Astrocyte (in vitro differentiated cells and primary cell): ENCODE results near the gene HBZ.

Experiments used
- EZH2 ChIP-seq: IDR thresholded peaks from 2 replicates; pipeline ENCODE4 v1.6.1; 2012; ENCODE audit warnings: mild to moderate bottlenecking, low read length, inconsistent platforms; ENCODE audit not compliant: insufficient read depth
- TF ChIP-seq, protein P1 (sequence below): IDR thresholded peaks from 2 replicates; pipeline ENCODE4 v1.5.1; 2011; ENCODE audit warnings: low read depth, mild to moderate bottlenecking, inconsistent platforms, low read length, moderate library complexity; ENCODE audit not compliant: insufficient read depth

- TF ChIP-seq, protein P1, sequence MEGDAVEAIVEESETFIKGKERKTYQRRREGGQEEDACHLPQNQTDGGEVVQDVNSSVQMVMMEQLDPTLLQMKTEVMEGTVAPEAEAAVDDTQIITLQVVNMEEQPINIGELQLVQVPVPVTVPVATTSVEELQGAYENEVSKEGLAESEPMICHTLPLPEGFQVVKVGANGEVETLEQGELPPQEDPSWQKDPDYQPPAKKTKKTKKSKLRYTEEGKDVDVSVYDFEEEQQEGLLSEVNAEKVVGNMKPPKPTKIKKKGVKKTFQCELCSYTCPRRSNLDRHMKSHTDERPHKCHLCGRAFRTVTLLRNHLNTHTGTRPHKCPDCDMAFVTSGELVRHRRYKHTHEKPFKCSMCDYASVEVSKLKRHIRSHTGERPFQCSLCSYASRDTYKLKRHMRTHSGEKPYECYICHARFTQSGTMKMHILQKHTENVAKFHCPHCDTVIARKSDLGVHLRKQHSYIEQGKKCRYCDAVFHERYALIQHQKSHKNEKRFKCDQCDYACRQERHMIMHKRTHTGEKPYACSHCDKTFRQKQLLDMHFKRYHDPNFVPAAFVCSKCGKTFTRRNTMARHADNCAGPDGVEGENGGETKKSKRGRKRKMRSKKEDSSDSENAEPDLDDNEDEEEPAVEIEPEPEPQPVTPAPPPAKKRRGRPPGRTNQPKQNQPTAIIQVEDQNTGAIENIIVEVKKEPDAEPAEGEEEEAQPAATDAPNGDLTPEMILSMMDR: no peak
- no peak for TF ChIP-seq EZH2
These were observed 37.3 kb downstream of the HBZ start for GRCh38 chr16:189604-190186.
